GM19372 (cell line): ENCODE measurements around the gene SLC39A1.

Source experiments
- ATAC-seq: cut with Tn5 transposase; IDR thresholded peaks from one replicate; pipeline ENCODE4 v1.9.1; 2021; ENCODE audit warnings: mild to moderate bottlenecking, low read depth, moderate library complexity; ENCODE audit not compliant: unreplicated experiment

The SLC39A1 gene

DNA sequence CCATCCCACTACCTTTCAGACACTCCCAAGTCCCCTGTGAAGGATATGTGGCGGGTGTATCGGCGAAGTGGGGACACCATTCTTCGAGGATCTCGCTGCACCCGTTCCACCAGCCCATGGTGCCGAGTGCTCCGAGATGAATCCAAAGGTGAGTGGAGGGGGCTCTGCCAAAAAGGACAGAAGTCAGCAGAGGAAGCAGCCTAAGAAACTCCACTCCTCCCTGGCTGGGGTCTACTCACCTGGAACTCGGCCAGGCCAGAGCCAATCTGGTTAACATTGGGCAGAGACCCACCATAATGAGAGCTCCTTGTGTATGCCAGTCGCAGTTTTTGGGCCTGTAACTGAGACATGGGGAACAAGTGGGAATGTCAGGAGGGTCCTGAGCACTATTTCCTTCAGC is 8.5 kb downstream of the SLC39A1 start:
- ATAC-seq, result no peak

DNA sequence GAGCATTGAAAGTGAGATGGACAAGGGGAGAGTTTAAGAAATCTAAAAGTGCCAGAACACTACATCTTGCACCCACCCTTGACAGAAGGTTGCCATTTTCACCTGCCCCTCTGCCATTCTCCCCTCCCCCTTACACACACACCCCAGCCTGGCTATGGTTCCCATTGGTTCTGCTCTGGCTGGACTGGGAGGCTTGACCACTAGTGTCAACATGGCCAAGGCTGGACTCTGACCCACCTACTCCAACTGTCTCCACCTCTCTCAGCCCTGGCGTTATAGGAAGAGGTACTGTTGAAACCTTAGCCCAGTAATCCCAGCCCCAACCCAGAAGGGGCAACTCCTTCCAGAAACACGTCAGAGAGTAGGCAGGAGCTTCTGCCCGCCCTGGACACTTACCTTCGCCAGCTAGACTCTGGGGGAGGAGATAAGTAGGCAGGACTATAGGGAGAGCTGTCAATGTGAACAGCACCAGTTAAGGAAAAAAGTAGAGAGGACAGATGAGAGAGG is 9.4 kb downstream of the SLC39A1 start:
- no peak for ATAC-seq

- no peak for ATAC-seq
These were observed 11.5 kb downstream of the SLC39A1 start for GRCh38 chr1:153951801-153952200.

DNA sequence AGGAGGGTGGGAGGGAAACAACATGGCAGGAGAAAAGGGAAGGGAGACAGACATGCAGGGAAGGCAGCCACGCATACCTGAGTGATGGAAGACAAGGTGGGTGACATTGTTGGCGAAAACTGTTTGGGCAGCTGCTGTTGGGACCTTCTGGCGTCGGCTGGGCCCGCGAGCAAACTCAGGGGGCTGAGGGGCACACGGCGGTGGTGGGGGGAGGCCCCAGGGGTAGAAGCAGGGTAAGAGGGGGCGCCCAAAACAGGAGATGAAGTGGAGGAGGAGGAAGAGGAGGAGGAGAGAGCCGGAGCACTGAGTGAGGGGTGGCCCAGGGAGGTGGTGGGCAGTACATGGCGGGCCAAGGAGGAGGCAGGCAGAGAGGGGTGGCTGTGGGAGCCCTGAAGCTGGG is 12.2 kb downstream of the SLC39A1 start:
- ATAC-seq, result no peak

- peak; percentile 69 for ATAC-seq
These were observed 16.6 kb downstream of the SLC39A1 start, which contains the start of gene DENND4B for GRCh38 chr1:153946622-153947241. Gene DENND4B (minus strand): TSS chr1:153946718. CDS start chr1:153944374, 2,344 bp downstream.

- peak; percentile 66 for ATAC-seq
These were observed 17.3 kb downstream of the SLC39A1 start for GRCh38 chr1:153945795-153946621.

DNA sequence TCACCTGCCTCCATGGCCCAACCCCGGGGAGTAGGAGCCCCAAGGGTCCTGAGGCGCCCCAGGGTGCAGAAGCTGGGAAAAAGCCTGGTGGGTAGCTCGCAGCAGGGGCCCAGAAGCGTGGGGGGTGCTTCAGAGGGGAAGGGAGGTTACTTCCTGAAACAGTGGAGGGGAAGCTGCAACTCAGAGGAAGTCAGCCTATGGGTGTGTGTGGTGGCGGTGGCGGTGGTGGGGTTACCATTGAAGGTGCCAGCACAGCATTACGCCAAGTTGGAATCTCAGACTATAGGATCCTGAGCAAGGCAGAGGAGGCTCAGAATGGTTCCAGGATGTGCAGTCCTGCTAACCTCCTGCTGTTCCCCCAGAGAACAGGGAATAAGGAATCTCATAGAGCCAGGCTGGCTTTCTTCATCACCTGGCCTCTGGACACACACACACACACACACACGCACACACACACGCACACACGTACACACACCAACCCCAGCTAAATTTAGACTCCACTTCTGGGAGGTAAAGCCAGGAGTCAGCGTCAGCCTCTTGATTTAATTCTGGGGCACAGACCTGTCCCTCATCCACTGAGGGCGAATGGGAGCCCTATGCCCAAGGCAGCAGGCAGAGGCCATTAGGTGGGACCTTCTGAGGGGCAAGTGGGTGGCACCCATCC is 18.1 kb downstream of the SLC39A1 start:
- ATAC-seq, result no peak

DNA sequence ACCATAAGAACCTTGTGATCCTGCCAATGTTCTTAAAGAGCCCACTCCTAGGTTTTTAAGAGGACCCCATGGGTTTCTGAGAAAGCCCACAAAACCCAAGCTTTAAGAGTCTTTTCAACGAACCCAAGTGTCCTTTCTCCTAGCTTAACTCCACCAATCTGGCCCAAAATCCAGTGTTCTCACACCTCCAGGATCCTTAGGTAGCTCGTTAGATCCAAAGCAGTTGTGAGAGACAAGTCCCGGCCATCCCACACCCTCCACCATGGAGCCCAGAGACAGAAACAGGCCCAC is 18.6 kb downstream of the SLC39A1 start:
- ATAC-seq, result no peak

DNA sequence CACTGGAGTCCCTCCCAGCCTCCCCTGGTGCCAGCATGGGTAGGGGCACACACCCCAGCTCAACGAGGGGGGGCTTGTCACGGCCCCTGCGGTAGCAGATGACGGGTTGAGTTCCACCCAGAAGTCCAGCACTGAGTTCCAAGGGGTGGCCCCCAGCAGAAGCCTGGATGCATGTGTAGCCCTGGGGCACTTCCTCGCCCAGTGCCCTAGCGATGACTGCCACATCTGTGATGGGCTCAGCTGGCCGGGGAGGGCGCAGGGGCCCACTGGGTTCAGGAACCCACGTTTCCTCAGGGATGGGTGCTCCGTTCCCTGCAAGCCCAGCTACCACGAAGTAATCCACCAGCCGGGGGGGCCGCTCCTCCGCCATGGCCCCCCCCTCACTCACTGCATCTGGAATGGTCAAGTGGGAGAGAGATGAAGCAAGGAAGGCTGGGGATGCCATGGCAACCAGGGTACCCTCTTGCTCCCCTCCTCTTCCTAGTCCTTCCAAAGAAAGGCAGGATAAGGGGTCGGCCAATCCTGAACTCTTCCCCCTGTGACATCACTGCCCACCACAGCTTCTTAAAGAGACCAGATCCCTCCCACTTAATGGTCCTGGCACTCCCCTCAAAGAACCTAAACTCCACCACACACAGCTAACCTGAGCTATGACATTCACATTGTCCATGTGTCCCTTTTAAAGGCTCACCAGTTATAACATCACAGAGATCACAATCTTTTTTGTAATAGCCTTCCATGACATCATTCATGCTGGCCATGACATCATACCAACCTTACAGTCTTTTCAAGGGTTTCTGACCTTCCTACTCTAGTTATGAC is 19.1 kb downstream of the SLC39A1 start:
- no peak for ATAC-seq

DNA sequence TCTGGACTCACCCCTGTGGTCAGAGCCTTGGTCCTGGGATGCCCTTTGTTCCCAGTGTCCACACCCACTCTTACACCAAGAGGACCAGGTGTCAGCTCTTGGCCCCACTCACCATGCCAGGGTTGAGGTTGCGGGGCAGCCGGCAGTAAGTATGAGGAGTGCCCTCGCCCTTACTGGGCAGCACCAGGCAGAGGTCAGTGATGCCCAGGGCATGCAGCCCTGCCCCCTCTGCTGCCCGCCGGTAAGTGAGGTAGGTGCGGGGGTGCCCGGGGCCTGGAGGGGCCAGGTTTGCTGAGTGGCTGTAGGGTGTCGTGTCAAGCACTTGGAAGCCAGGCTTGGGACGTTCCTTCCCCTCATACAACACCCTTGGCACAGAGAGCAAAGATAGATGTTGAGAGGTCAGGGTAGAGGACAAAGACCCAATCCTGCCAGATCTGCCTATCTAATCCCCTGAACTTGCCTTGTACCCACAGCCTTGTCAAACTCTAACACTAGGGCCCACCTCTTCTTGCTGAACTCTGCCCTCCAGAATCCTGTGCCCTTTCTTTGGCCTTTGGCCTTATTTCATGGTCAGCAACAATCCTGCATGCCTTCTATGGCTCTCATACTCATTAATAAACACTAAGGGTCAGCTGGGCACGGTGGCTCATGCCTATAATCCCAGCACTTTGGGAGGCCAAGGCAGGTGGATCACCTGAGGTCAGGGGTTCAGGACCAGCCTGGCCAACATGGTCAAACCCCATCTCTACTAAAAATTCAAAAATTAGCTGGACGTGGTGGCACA is 20.4 kb downstream of the SLC39A1 start:
- ATAC-seq, result no peak

DNA sequence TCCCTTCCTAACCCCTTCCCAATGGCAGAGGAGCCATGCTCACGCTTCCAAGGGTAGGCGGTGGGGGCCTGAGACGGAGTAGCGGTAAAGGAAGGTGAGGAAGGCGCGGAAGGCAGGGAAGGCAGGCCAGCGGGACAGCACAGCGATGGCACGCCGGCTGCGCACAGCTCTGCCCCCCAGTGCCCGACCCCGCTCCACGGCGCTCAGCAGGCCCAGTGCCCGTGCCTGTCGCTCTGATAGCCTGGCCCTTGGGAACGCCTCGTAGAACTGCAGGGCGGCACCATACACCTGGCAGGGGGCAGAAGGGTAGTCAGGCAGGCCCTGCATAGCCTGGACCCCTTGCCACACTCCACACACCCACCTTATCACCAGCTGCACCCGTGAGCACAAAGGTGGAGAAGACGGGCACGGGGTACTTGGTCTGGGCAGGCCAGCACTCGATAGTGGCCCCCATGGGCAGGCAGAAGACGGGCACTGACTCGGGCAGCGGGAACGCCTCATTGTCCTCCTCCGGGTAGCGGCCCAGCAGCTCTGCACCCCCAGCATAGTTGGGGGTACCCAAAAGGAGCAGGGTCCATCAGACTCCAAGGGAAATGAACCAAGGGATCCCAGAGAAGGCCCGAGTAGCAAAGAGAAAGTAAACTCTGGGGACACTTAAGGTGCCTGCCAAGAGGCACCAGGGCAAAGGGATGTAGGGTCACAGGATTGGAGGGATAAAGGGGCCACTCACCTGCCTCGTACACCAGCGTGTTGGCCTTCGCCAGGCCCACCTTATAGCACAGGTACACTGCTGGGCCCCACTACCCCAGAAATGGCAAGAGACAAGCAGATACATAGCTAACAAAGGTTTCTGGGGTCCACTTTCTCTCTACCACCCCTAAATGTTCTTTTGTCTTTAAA is 21.3 kb downstream of the SLC39A1 start:
- ATAC-seq, result no peak

GRCh38 chr1:153940756-153941155 is 22.6 kb downstream of the SLC39A1 start:
- ATAC-seq, result no peak

GRCh38 chr1:153939476-153939875 is 23.9 kb downstream of the SLC39A1 start:
- no peak for ATAC-seq

DNA sequence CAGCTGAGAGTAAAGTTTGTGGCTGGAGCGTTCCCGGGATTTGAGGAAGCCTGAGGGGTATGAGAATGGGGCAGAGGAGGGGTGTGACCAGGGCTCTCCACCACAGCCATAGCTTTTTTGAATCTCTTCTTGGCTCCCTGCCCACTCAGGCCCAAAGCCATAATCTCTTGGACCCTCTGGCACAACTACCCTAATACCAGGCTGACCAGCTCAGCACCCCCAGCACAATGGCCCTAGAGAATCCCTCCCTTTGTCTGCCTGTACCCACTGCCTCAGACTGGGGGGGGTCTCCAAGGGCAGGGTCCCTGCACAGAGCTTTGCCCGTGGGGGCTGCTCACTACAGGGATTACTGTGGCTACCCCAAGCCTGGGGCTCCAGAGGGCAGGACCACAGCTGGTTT is 24.3 kb downstream of the SLC39A1 start:
- no peak for ATAC-seq

DNA sequence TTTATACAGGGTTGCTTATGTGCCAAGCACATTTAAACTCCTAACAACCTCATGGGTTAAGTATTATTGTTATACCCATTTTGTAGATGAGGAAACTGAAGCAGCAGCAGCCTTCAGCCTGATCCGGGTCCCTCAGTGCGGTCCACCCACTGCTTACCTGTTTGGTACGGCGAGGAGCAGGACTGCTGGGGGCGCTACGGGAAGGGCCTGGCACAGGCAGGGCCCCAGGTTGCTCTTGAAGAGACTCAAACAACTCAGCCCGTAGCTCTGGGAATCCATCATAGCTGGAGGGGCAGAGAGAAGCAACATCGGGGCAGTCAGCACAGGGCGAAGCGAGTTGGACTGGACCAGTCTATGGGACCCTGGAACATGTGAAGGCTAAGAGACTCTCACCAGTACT is 26.0 kb downstream of the SLC39A1 start:
- no peak for ATAC-seq

DNA sequence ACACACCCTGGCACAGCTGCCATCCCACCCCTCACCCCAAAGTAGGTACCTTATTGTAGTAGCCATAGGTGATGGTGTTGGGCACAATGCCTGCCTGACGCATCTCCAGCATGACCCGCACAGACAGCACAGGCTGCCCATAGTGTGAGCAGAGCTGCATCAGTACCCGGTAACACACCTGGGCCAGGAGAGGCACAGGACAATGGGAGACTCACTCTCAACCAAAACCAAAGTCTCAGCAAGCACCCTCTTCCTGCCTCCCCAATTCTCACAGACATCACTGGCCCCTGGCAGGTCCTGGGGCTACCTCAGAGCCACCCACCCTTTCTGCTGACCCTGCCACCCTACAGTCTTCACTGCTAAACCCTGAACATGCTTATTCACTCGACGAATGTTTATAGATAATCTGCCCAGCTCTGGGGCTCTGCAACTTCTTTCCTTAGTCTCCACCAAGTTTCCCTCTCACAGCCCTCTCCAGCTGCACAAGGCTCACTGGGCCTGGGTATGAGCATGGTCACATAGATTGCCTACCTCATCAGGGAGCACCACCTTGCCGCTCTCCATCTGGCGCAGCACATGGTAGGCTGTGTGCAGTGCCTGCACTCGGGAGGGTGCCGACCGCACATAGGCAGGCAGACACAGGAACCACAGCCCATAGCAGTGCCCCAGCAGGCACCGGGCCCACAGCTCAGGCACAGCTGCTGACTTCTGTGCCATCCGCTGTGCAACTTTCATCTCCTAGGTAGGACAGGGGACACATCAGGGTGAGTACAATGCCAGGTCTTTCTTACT is 27.1 kb downstream of the SLC39A1 start:
- ATAC-seq, result no peak

DNA sequence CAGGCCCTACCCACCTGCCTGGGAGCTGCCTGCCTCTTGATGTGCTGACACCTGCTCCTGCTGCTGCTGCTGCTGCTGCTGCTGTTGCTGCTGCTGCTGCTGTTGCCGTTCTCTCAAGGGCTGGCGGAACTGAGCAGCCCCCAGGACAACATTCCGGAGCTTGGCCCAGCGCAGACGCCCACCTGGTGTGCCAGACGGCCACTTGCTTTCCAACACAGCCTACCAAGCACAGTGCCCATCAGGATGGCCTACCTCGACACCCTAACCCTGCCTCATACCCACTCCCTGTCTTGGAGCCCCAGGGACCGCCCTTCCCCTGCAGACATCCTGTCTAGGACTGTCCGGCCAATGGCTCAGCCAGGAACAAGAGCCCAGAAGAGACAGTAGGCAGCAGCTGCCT is 28.6 kb downstream of the SLC39A1 start:
- ATAC-seq, result no peak

DNA sequence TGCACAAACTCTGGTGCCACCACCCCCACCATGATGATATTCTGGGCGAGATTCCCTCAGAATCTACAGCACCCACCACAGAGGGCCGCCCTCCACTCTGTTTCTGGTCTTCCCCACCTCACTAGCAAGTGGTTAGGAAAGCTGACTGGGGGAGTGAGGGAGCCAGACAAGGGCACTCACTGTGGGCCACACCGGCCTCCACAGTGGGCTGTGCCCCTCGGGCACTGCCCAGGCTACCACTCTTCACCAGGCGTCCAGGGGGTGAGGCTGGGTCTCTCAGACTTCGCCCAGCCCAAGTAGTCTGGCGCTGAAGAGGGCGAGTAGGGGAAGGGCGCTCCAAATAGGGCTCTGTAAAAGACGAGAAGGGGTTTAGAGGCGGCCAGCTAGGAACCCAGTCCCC is 29.4 kb downstream of the SLC39A1 start:
- ATAC-seq, result no peak
